Measurements from ENCODE around the gene SLC44A4.
A peak's percentile ranks its signal among the peaks of the same experiment; 100 is the strongest.
"Not testable (repeated sequence)": the region's sequence is repeated elsewhere in the genome, so short reads cannot be mapped to it uniquely, and the experiment has no call there.

SLC44A4 gene

DNA sequence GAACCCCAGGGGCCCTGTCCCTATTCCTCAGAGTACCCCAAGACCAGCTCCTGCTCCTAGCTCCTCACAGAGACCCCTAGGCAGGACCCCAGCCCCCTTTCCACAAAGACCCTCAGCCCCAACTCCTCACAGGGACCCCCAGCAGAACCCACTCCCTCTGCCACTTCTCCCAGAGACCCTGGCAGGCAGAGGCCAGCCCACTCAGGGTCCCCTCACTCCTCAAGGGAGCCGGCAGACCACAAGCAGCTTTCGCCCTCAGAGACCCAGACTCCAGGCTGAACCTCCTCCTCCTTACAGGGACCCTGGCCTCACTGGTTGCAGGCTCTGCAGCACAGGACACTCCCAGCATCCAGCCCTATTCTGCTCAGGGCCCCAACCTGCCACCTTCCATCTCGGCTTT is 575 bp downstream of the SLC44A4 start:
- no peak for DNase-seq

DNA sequence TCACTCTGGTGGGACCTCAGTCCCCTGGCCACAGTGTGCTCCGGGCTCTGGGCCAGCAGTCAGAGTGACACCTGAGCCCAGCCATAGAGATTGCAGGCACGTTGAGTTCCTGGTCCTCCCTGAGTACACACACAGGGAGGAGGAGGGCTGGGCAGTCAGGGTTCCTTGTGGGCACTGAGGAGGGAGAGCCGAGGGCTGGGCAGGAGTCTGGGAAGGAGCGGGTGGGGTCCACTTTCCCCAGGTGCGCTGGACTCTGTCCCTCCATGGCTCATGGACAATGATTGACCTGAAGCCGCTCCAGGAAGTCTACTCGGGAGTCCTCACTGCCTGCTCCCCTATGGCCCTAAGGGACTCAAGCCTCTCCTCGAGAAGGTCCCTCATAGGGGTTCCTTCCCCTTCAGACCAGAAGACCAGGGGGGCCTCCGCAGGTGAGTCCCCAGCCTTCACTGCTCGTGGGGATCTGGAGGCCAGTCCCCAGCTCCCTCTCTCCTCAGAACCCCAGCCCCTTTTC is 1.1 kb downstream of the SLC44A4 start:
- DNase-seq = no peak

DNA sequence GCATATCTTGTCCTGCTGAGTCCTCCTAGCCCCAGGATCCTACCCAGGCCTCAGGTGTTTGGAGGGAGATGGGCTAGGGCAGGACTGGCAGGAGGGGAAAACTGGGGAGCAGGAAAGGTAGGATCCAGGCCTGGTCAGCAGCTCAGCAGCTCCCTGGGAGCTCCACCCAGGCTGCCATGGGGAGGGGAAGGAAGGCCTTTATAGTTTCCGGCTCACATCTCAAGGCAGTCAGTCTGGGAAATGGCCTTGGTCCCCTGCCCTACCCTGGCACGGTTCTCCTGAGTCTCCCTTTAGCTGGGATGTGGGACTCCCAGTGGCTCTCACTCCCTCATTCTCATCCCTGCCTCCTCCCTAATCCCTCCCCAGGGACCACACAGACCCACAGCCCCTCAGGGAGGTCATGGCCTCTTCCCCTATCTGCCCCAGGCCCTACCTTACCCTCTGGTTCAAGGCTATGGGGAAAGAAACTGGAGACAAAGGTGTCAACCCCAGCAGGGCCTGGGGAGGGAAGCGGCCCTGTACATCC is 1.6 kb downstream of the SLC44A4 start:
- no peak for DNase-seq

DNA sequence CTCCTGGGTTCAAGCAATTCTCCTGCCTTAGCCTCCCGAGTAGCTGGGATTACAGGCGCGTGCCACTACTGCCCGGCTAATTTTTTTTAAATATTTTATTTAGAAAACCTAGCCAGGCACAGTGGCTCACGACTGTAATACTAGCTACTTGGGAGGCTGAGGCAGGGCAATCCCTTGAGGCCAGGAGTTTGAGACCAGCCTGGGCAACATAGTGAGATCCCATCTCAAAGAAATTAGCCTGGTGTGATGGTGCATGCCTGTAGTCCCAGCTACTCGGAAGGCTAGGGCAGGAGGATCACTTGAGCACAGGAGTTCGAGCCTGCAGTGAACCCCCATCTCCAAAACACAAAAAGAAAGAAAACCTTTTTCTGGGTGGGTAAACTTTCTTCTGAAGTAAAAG is 2.4 kb downstream of the SLC44A4 start:
- no peak for DNase-seq

DNA sequence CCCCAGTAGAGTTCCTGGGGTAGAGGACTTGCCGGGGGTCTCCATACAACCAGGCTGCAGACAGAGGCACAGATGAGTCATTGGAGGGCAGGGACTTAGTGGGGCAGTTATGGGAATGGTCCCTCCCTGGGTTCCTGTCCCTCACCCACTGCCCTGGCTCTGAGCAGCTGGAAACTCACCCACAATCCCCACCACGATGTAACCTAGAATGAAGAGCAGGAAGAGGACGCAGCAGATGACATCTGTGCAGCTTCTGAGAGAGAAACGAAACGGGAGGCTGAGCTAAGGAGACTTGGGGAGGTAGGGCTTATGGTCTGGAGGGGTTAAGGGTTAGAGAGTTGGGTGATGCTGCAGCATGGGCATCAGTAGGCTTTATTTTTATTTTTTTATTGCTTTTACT is 2.9 kb downstream of the SLC44A4 start:
- no peak for DNase-seq

DNA sequence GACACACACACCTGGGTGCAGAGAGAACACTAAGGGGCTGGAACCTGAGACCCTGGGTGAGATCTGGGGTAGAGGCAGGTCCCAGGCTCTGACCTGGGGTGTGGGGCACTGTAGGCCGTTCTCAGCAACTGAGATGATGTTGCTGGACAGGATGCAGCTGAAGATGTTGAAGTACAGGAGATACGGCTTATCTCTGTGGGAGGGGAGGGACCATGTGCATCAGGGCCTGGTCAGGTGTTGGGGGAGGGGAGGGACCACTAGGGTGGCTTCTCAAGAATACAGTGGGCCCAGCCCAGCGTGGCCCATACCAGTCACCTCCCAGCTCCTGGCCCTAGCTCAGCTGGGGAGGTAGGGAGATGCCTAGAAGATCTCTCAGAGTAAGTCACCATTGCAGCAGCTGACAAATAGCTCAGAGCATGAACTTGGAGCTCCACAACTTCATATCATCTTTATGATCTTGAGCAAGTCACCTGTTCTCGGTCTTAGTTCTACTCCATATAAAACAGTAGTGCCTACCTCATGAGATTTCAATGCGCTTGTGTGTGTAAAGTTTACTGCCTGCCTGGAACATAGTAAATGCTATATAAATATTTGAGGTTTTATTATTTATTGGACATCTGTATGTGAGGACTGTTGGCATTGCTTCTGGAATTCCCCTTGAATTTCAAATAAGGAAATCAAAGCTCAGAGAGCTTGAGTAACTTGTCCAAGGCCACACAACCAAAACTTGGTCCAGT is 3.8 kb downstream of the SLC44A4 start:
- no peak for DNase-seq

DNA sequence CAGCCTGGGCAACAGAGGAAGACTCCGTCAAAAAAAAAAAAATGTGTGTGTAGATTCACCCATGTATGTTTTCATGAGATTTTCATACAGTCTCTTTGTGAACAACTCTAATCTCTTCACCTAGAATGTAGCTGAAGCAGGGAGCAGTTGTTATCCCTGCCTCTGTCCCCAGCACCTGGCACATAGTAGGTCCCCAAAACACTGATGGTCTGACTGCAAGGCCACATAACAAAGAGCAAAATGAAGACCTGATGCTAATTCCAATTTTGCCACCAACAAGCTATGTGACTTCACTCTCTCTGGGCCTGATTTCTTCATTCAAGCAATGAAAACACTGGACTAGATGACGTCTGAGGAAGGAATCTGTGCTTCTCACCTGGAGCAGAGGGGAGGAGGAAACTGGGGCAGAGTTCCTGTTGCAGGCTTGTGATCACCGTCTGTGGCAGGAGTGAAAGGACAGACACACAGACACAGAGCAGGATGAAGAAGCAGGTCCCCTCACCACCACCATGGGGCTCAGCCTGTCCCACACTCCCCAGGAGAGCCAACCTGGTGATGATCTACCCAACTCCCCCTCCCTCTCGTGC is 4.6 kb downstream of the SLC44A4 start:
- no peak for DNase-seq

DNA sequence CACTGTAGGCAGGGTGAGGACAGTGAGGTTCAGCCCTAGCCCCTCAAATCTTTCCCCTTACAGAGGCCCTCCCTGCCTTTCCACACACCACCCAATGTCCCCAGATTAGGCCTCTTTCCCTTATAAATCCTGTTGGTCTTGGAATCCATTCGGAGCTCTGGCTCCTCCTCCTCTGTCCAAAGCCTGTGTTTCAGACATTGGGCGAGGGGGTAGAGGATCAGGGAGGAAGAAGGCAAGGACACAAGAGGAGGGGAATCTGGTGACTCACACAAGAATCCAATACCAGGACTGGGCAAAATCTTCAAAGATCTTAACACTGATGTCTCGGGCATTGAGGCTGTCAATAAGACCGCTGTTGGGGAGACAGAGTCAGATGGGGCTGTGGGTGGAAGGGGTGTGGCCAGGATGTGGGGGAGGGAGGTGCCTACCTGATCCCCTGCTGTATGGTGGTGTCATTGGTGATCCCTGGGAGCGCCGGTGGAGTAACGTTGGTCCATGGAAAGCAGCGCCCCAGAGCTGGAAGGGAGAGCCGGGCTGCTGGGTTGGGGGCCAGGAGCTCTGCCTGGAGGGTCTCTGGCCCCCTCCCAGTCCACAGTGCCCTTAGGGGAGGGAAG is 7.6 kb downstream of the SLC44A4 start:
- DNase-seq = no peak

DNA sequence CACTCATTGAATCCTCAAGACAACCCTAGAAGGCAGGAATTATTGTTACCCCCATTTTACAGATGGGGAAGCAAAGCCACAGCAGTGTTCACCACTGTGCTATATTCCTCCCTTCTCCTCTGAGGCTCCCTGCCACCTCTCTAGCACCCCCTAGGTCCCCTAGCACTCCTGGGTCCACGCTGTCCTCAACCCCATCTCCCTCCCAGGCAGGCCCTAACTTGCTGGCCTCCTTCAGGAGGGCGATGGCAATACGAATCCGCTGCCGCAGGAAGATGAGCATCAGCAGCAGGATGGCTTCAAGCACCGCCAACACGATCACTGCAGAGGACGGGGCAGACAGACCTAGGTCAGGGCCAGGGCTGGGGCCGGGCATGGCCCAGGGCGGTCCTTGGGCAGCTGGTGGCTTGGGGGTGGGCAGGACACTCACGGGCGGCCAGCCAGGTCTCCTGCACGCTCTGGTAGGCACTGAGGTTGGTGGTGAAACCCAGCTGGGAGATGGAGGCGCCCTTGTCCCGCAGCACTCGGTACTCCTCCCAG is 8.3 kb downstream of the SLC44A4 start:
- DNase-seq = no peak

DNA sequence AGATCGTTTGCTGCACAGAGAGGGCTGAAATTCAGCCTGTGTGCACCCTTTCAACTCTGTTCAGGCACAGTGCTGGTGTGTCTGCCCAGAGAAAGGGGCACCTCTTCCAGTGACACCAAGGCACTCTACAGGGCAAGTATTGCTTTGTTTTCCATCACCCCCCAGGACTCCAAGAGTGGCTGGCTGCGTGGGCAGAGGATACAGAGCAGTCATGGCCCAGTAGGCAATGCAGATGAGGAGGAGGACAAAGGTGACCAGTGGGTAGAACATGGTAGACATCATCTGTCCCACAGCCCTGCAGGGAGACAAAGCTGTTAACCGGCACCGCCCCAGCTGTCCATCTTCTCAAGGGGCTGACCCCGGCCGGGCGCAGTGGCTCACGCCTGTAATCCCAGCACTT is 9.5 kb downstream of the SLC44A4 start:
- no peak for DNase-seq

DNA sequence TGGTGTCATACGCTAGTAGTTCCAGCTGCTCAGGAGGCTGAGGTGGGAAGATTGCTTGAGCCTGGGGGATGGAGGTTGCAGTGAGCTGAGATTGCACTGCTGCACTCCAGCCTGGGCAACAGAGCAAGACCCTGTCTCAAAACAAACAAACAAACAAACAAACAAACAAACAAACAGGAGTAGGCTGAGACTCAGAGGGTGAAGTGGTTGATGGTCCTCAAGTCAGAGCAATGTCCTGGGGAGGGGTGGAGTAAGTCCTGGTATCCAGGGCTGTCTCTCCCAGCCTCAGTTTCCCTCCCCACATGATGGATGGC is 10.2 kb downstream of the SLC44A4 start:
- not testable (repeated sequence) for DNase-seq

DNA sequence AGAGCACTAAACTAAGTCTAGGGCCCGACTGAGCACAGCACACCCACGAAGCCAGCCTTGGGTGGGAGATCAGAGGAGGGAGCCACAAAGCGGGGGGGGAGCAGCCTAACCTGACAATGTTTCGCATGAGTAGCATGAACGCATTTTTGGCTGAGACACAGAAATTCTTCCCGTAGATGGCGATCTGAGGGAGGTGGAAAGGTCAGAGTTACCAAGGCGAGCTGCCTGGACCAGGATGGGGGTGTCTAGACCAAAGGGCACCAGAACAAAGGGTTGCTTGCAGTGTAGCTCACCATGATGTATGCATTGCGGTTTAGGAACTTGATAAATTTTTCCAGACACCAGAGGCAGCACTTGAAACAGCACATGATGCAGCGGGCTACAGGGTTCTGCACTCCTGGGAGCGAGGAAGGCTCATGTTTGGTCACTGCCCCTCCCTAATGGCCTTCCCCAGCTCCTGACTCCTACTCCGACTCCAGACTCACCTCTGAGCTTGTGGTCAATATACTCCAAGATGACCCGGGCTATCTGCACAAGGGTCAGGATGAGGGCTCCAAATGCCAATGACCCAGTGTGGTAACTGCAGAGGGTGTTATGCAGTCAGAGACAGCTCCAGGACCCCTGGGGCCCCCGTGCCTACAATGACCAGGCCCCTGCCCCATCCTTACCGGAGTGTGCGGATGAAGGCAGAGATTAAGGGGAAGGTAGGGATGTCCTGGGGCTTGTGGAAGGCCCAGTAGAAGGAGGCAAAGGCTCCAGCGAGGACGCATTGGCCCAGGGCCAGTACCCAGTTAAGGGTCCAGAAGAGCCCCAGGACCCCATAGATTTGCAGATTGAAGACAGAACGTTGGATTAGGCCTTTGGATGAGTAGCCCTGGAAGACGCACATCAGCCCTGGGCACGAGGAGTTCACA is 13.3 kb downstream of the SLC44A4 start:
- DNase-seq = no peak

DNA sequence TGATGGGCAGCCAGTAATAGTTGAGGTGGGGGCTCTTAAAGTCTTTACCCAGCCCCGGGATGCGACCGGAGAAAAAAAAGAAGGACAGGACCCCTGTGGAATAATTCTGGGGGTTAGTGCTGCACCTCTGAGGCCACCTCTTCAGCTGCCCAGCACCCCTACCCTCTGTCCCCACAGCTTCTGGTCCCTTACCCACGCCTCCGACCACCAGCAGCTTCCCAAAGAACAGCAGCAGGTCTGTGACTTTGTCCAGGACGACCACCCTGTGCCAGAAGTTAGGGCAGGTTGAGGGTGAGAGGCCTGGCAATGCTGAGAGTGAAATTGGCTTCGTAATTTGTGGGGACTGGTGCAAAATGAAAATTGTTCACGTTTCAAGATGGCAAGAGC is 14.0 kb downstream of the SLC44A4 start:
- no peak for DNase-seq

DNA sequence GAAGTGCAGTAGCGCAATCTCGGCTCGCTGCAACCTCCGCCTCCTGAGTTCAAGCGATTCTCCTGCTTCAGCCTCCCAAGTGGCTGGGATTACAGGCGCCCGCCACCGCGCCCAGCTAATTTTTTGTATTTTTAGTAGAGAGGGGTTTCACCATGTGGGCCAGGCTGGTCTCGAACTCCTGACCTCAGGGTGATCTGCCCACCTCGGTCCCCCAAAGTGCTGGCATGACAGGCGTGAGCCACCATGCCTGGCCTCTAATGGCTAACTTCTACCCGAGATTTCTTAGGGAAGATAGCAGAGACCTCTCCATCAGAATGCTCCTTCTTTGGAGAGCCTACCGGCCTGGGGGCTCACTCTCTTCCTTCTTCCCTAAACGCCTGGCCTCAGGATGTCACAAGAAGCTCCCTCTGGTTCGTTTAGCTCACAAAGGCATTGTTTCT is 14.7 kb downstream of the SLC44A4 start:
- DNase-seq = not testable (repeated sequence)

DNA sequence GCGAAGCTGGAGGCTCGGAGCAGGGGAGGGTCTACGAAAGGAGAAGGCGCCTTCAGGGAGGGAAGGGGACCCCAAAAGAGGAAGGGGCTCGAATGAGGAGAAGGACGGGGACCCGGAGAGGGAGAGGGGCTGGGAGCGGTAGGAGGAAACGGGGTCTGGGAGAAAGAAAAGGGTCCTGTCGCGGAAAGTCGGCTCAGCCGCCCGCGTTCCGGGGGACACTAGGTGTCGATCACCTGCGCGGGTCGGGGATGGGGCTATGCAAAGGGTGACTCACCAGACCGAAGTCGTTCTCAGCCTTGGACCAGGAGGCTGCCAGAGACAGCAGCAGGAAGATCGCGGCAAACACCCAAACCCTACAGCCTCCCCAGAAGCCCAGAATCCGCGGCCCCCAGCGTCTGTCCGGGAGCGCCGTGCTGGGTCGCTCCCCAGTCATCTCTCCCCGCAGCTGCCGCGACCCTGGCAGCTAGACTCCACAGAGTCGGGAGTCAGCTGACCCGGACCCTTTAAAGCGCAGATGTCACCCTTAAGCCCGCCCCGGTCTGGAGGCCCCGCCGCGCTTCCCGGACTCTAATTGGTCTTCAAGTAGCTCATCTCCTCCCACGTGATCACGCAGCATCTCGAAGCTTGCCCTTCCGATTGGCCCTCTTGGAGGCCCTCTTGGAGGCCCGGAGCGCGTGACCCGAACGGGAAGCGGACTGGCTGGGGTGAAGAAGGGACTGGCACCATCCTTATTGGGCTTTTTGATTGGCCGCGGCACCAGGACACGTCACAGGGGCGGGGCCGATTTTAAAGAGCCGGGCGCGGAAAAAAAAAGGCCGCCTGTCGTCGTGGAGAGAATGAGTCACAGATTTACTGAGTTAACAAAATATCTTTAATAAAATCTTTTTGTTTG is 16.2 kb downstream of the SLC44A4 start, which contains the start of gene NEU1:
NEU1 (minus strand) TSS at position 478 of the 892 bp plus-strand sequence; CDS start at position 433, 45 bp downstream.
- DNase-seq = peak; percentile 89

DNA sequence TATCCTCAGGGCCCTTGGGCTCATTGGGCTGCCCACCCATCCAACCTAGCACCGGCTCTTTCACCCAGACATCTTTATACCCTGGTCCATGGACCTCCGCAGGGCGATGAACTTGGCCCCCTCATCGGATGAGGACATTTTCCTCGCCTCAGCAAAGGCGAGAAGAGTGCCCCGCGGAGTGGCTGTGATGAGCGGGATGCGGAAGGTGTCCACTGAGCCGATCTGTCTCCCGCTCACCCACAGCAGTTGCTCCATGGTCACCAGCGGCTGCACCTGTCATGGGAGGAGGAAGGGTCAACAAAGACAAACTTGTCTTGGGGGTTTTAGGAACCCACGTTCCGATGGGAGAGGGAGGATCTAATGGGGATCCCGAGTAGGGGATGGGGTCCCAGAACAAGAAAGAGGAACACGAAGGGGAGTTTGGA is 16.9 kb downstream of the SLC44A4 start:
- DNase-seq = no peak

DNA sequence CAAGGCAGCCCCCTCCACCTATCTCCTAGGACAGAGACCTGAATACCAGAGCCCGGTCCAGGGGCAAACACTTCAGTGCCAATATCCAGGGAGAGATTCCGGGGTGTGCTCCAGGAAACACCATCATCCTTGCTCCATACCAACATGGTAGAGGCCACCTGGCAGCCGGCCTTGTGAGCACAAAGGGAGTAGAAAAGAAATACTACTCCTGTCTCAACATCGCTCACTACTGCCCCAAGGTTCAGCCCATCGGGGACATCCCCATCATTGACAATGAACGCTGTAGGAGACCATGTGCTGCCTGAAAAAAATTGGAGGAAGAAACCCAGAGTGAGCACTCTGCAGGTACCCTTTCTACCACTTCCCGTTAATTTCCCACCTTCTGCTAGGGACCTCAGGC is 17.6 kb downstream of the SLC44A4 start:
- no peak for DNase-seq

DNA sequence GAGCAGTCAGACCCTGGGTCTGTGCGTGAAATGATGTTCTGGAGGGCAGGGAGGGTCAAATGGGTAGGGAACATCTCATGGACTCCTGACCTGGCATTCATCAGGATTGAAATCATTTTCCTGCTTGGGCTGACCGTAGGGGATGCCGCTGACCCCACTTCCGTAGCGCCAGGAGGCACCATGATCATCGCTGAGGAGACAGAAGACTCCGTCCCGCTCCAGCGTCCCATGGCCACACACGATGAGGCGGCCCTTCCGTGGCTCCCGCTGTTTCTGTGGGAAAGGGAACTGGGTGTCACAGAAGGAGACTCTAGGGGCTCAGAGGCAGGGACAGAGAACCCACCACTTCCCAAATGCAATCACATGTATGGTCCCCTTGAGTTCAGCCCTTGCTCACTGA is 18.4 kb downstream of the SLC44A4 start:
- DNase-seq = no peak

DNA sequence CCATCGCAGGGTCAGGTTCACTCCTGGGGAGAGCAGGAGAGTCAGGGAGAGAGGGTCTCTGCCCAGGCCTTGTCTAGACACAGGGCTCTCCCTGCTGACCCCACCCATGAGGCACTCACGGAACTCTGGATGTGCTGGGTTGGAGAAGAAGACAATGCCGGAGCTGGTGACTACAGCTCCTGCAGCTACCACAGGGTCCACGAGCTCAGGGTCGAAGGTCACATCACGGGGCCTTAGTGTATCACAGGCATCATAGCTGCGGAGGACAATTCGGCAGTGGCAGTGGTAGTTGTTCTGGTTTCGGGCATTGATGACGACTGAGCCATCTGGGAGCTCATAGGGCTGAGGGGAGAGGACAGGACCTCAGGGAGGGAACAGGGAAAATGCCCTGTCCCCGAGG is 18.9 kb downstream of the SLC44A4 start:
- no peak for DNase-seq

DNA sequence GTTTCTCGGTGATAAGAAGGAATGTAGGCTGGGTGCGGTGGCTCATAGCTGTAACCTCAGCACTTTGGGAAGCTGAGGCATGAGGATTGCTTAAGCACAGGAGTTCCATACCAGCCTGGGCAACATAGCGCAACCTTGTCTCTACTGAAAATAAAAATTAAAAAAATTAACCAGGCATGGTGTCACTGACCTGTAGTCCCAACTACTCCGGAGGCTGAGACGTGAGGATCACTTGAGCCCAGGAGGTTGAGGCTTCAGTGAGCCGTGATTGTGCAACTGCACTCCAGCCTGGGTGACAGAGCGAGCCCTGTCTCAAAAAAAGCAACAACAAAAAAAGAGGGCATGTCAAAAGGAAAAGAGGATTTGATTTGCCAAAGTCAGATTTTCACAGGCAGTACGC is 20.1 kb downstream of the SLC44A4 start:
- no peak for DNase-seq

DNA sequence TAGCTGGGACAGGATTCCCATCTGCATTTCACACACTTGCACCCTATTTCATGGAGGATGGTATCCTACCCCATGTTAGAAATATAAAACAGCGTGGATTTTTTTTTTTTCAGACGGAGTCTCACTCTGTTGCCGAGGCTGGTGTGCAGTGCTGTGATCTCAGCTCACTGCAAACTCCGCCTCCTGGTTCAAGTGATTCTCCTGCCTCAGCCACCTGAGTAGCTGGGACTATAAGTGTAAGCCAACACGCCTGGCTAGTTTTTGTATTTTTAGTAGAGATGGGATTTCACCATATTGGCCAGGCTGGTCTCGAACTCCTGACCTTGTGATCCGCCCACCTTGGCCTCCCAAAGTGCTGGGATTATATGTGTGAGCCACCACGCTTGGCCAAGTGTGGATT is 21.0 kb downstream of the SLC44A4 start:
- DNase-seq = not testable (repeated sequence)
